K562 (cell line): ENCODE measurements around the gene ZNHIT3. TPM values are rescaled to one million over a fixed set of nuclear protein-coding genes. Genes with fewer than 3 reads are reported as not detected.

Source experiments
- ARNT ChIP-seq, 2 experiments: fragments of 450-650 bp; IDR thresholded peaks; 2 replicates each; pipeline ENCODE4 v1.6.1; 2016; ENCODE audit warnings: mild to moderate bottlenecking in 1 of 2
- BCOR ChIP-seq: fragments of 450-650 bp; IDR thresholded peaks from 2 replicates; pipeline ENCODE4 v1.6.1; 2016
- FOSL1 ChIP-seq: fragments of 200-800 bp; sonication (Bioruptor generic); conservative IDR thresholded peaks from 2 replicates; pipeline ENCODE4 v1.6.1; 2016; ENCODE audit warnings: missing genetic modification characterization, missing compliant biosample characterization
- GABPA ChIP-seq: fragments of 200-800 bp; sonication (Bioruptor generic); conservative IDR thresholded peaks from 2 replicates; pipeline ENCODE4 v1.6.1; 2016; ENCODE audit warnings: low read depth, missing genetic modification characterization, missing compliant biosample characterization
- HDAC2 ChIP-seq: fragments of 450-650 bp; IDR thresholded peaks from 2 replicates; pipeline ENCODE4 v1.6.1; 2016; ENCODE audit warnings: mild to moderate bottlenecking
- LARP7 ChIP-seq: fragments of 450-650 bp; IDR thresholded peaks from 2 replicates; pipeline ENCODE4 v1.6.1; 2016
- POLR2H ChIP-seq: IDR thresholded peaks from 2 replicates; pipeline ENCODE4 v1.6.1; 2016; ENCODE audit warnings: missing genetic modification characterization, low read depth, mild to moderate bottlenecking, control low read depth, missing compliant biosample characterization, moderate library complexity
- PREB ChIP-seq: sonication (generic); formaldehyde crosslinking; IDR thresholded peaks from 2 replicates; pipeline ENCODE4 v1.8.1; 2023; ENCODE audit warnings: mild to moderate bottlenecking, missing genetic modification reagents
- RBM25 ChIP-seq: fragments of 200-400 bp; formaldehyde crosslinking; IDR thresholded peaks from 2 replicates; pipeline ENCODE4 v1.6.1; 2018; ENCODE audit warnings: low read length, low read depth, moderate library complexity; ENCODE audit not compliant: severe bottlenecking
- SMARCE1 ChIP-seq: fragments of 450-650 bp; IDR thresholded peaks from 2 replicates; pipeline ENCODE4 v1.7.1; 2016; ENCODE audit warnings: mild to moderate bottlenecking
- ZNF431 ChIP-seq: sonication (generic); formaldehyde crosslinking; IDR thresholded peaks from 2 replicates; pipeline ENCODE4 v1.8.0; 2022; ENCODE audit warnings: mild to moderate bottlenecking, missing genetic modification reagents
- polyA plus RNA-seq, 8 experiments: library from polyadenylated mRNA; depleted of rRNA in 4 of 8; stranded (reverse) in 5 of 8; unstranded in 3 of 8; fragments of >200 nt; fragmentation: Nextera tagmentation in 2 of 8; fragmentation: Illumina TruSeq in 1 of 8; extraction: Ambion mirVana in 2 of 8; extraction: Trizol in 1 of 8; gene quantifications; 2 replicates each; pipeline versions ENCODE4 v1.2.1 to v1.2.3, GENCODE V29; 2011 to 2014; ENCODE audit warnings: inconsistent platforms in 1 of 8, missing spikeins in 1 of 8
- total RNA-seq, 7 experiments: library from RNA; depleted of rRNA in 6 of 7; stranded (reverse); fragments of >200 nt in 6 of 7; fragmentation: Illumina TruSeq in 2 of 7; extraction: Trizol in 2 of 7; gene quantifications; 2 replicates each; pipeline versions ENCODE4 v1.2.1 to v1.2.3, GENCODE V29; 2011 to 2021; ENCODE audit warnings: low replicate concordance in 1 of 7
- TF ChIP-seq, protein P1 (sequence below): fragments of 450-650 bp; IDR thresholded peaks from 2 replicates; pipeline ENCODE4 v1.6.1; 2016; ENCODE audit warnings: low read depth
- TF ChIP-seq, protein P2 (sequence below): sonication (generic); formaldehyde crosslinking; IDR thresholded peaks from 2 replicates; pipeline ENCODE4 v1.8.1; 2023; ENCODE audit warnings: mild to moderate bottlenecking, missing genetic modification reagents

ZNHIT3 gene
- total and polyA plus RNA-seq, 9 of the 15 experiments (the other 6 are each of a cell fraction or from before 2014, with no cell fraction given), result 45.0 to 300 (median 88.4) TPM

DNA sequence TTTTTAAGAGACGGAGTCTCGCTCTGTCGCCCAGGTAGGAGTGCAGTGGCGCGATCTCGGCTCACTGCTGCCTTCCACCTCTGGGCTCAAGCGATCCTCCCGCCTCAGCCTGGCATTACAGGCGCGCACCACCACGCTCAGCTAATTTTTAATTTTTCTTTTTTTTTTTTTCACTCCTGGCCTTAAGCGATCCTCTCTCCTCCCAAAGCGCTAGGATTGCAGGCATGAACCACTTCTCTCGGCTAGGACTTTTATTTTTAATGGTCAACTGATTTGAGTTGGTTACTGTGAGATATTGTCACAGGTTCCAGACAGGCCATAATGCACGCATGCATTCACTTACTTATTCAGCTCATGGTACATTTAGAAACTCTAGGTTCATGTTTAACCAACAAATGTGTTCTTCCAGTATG lies 49.2 kb downstream of the ZNHIT3 start (continued):
- TF ChIP-seq, protein P1, sequence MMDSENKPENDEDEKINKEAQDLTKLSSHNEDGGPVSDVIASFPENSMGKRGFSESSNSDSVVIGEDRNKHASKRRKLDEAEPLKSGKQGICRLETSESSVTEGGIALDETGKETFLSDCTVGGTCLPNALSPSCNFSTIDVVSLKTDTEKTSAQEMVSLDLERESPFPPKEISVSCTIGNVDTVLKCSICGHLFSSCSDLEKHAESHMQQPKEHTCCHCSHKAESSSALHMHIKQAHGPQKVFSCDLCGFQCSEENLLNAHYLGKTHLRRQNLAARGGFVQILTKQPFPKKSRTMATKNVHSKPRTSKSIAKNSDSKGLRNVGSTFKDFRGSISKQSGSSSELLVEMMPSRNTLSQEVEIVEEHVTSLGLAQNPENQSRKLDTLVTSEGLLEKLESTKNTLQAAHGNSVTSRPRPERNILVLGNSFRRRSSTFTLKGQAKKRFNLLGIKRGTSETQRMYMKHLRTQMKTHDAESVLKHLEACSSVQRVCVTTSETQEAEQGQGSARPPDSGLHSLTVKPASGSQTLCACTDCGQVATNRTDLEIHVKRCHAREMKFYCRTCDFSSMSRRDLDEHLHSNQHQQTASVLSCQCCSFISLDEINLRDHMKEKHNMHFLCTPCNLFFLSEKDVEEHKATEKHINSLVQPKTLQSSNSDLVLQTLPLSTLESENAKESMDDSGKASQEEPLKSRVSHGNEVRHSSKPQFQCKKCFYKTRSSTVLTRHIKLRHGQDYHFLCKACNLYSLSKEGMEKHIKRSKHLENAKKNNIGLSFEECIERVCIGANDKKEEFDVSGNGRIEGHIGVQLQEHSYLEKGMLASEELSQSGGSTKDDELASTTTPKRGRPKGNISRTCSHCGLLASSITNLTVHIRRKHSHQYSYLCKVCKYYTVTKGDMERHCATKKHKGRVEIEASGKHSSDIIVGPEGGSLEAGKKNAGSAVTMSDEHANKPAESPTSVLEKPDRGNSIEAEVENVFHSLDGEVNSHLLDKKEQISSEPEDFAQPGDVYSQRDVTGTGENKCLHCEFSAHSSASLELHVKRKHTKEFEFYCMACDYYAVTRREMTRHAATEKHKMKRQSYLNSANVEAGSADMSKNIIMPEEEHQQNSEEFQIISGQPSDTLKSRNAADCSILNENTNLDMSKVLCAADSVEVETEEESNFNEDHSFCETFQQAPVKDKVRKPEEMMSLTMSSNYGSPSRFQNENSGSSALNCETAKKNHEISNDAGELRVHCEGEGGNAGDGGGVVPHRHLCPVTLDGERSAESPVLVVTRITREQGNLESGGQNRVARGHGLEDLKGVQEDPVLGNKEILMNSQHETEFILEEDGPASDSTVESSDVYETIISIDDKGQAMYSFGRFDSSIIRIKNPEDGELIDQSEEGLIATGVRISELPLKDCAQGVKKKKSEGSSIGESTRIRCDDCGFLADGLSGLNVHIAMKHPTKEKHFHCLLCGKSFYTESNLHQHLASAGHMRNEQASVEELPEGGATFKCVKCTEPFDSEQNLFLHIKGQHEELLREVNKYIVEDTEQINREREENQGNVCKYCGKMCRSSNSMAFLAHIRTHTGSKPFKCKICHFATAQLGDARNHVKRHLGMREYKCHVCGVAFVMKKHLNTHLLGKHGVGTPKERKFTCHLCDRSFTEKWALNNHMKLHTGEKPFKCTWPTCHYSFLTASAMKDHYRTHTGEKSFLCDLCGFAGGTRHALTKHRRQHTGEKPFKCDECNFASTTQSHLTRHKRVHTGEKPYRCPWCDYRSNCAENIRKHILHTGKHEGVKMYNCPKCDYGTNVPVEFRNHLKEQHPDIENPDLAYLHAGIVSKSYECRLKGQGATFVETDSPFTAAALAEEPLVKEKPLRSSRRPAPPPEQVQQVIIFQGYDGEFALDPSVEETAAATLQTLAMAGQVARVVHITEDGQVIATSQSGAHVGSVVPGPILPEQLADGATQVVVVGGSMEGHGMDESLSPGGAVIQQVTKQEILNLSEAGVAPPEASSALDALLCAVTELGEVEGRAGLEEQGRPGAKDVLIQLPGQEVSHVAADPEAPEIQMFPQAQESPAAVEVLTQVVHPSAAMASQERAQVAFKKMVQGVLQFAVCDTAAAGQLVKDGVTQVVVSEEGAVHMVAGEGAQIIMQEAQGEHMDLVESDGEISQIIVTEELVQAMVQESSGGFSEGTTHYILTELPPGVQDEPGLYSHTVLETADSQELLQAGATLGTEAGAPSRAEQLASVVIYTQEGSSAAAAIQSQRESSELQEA, result peak; percentile 42; the same call in 1 of the 2 replicates
- TF ChIP-seq ZNF431 (CRISPR knock-in tag) (no peak), BCOR (peak; percentile 96), RBM25 (peak; percentile 44), FOSL1 (0 out of 2 replicates have a peak, but pooled peaks have one; percentile 39), SMARCE1 (peak; percentile 15; the same call in 1 of the 2 replicates), PREB (CRISPR knock-in tag) (no peak), HDAC2 (0 out of 2 replicates have a peak, but pooled peaks have one; percentile 32), LARP7 (0 out of 2 replicates have a peak, but pooled peaks have one; percentile 60), POLR2H (tag) (0 out of 2 replicates have a peak, but pooled peaks have one; percentile 17), GABPA (tag) (peak; percentile 88), ARNT (IDR thresholded peaks at IDR 0.05) (peak in 1 of 2 experiments; percentile 58; a peak in 1 of 4 replicates)
- TF ChIP-seq, protein P2, sequence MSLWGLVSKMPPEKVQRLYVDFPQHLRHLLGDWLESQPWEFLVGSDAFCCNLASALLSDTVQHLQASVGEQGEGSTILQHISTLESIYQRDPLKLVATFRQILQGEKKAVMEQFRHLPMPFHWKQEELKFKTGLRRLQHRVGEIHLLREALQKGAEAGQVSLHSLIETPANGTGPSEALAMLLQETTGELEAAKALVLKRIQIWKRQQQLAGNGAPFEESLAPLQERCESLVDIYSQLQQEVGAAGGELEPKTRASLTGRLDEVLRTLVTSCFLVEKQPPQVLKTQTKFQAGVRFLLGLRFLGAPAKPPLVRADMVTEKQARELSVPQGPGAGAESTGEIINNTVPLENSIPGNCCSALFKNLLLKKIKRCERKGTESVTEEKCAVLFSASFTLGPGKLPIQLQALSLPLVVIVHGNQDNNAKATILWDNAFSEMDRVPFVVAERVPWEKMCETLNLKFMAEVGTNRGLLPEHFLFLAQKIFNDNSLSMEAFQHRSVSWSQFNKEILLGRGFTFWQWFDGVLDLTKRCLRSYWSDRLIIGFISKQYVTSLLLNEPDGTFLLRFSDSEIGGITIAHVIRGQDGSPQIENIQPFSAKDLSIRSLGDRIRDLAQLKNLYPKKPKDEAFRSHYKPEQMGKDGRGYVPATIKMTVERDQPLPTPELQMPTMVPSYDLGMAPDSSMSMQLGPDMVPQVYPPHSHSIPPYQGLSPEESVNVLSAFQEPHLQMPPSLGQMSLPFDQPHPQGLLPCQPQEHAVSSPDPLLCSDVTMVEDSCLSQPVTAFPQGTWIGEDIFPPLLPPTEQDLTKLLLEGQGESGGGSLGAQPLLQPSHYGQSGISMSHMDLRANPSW, result no peak
